ENCODE measurements around the gene OR7G2.

DNA sequence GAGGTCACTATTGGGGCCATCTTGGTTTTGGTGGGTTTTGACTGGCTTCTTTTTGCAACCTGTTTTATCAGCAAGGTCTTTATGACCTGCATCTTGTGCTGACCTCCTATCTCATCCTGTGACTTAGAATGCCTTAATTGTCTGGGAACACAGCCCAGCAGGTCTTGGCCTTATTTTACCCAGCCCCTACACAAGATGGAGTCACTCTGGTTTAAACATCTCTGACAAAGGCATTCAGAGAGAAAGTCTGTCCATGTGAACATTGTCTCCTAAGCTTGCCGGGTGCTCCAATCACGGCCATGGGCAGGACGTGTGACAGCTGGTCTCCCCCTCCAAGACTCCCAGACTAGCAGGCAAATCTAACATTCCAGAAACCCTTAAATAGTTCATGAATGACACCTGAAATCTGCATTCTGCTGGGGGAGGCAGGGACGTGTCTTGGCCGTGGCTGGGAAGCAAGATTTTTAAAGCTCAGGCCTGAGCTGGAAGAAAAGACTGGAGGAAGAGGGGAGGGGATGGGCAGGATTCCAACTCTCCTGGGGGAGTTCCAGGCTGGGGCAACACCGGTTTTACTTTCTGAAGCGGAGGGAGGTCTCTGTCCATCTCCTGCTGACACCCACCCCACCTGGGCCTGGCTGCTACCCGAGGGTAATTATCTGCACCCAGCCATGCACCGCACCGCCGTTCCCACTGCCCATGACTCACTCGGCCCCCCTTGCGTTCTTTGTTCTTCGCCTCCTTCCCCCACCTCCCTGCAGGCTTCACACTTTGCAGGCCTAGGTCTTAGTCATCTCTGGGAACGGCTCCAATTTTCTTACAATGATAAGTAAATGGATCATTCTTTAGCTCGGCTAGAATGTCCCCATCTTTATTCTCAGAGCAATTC, 32.0 kb downstream of the OR7G2 start:
- TF ChIP-seq, protein P1, sequence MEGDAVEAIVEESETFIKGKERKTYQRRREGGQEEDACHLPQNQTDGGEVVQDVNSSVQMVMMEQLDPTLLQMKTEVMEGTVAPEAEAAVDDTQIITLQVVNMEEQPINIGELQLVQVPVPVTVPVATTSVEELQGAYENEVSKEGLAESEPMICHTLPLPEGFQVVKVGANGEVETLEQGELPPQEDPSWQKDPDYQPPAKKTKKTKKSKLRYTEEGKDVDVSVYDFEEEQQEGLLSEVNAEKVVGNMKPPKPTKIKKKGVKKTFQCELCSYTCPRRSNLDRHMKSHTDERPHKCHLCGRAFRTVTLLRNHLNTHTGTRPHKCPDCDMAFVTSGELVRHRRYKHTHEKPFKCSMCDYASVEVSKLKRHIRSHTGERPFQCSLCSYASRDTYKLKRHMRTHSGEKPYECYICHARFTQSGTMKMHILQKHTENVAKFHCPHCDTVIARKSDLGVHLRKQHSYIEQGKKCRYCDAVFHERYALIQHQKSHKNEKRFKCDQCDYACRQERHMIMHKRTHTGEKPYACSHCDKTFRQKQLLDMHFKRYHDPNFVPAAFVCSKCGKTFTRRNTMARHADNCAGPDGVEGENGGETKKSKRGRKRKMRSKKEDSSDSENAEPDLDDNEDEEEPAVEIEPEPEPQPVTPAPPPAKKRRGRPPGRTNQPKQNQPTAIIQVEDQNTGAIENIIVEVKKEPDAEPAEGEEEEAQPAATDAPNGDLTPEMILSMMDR (IDR thresholded peaks at IDR 0.05) = no peak
- no peak for TF ChIP-seq POLR2A (IDR thresholded peaks at IDR 0.05)
